WTC11 (cell line): ENCODE measurements around the gene NEUROD2. TPM values are rescaled to one million over a fixed set of nuclear protein-coding genes. Genes with fewer than 3 reads are reported as not detected.
A peak's percentile ranks its signal among the peaks of the same experiment; 100 is the strongest.

Experiments used
- ATAC-seq: fragments of 200-7000 bp; cut with Tn5 transposase; 2 replicates; pipeline ENCODE4 v1.10.0; 2021; ENCODE audit warnings: mild to moderate bottlenecking, moderate library complexity
- CTCF ChIA-PET: fragments of 300-600 bp; sonication (Branson Sonifier 250); formaldehyde crosslinking; loops from one replicate; lab custom pipeline; 2021; ENCODE audit warnings: antibody characterized with exemption; lab: Charles Lee
- POLR2A ChIA-PET: fragments of 350-600 bp; sonication (Branson Sonifier 250); formaldehyde crosslinking; loops from one replicate; lab custom pipeline; 2021; ENCODE audit warnings: antibody characterized with exemption; lab: Charles Lee
- DNase-seq: peaks from one replicate; pipeline ENCODE4 v3.0.0; 2021; ENCODE audit warnings: low spot score
- H3K27ac Mint-ChIP-seq: 2 replicates; pipeline ENCODE4 v1.8.0; 2021; ENCODE audit warnings: mixed read lengths
- H3K27me3 Mint-ChIP-seq: 2 replicates; pipeline ENCODE4 v1.8.0; 2021; ENCODE audit warnings: low read depth, mild to moderate bottlenecking, moderate library complexity, mixed read lengths
- H3K36me3 Mint-ChIP-seq: 2 replicates; pipeline ENCODE4 v1.8.0; 2021; ENCODE audit warnings: mixed read lengths
- H3K4me1 Mint-ChIP-seq: 2 replicates; pipeline ENCODE4 v1.8.0; 2022; ENCODE audit warnings: mixed read lengths
- H3K4me3 Mint-ChIP-seq: 2 replicates; pipeline ENCODE4 v1.8.0; 2021; ENCODE audit warnings: mild to moderate bottlenecking, moderate library complexity, mixed read lengths
- H3K9me3 Mint-ChIP-seq: 2 replicates; pipeline ENCODE4 v1.8.0; 2021; ENCODE audit warnings: mixed read lengths
- ARID4B ChIP-seq: sonication (generic); formaldehyde crosslinking; IDR thresholded peaks from 2 replicates; pipeline ENCODE4 v1.8.0; 2023; ENCODE audit warnings: missing genetic modification reagents, mild to moderate bottlenecking, borderline replicate concordance
- ATF1 ChIP-seq: sonication (generic); formaldehyde crosslinking; IDR thresholded peaks from 2 replicates; pipeline ENCODE4 v1.8.1; 2023; ENCODE audit warnings: mild to moderate bottlenecking, moderate library complexity, missing genetic modification reagents
- ATF2 ChIP-seq: sonication (generic); formaldehyde crosslinking; IDR thresholded peaks from 2 replicates; pipeline ENCODE4 v1.8.1; 2022; ENCODE audit warnings: low read depth, missing genetic modification reagents, borderline replicate concordance
- FOXK1 ChIP-seq: sonication (generic); formaldehyde crosslinking; IDR thresholded peaks from 2 replicates; pipeline ENCODE4 v1.8.0; 2022; ENCODE audit warnings: mild to moderate bottlenecking, moderate library complexity, missing genetic modification reagents
- FOXP1 ChIP-seq: sonication (generic); formaldehyde crosslinking; IDR thresholded peaks from 2 replicates; pipeline ENCODE4 v1.8.0; 2022; ENCODE audit warnings: missing genetic modification reagents, mild to moderate bottlenecking, moderate library complexity, borderline replicate concordance
- FOXP4 ChIP-seq: sonication (generic); formaldehyde crosslinking; IDR thresholded peaks from 2 replicates; pipeline ENCODE4 v1.8.0; 2022; ENCODE audit warnings: mild to moderate bottlenecking, missing genetic modification reagents
- HMGA2 ChIP-seq: fragments of 250-450 bp; sonication (Bioruptor Pico); IDR thresholded peaks from 2 replicates; pipeline ENCODE4 v1.4.0; 2021; ENCODE audit warnings: mild to moderate bottlenecking, moderate library complexity
- MAX ChIP-seq: sonication (generic); formaldehyde crosslinking; IDR thresholded peaks from 2 replicates; pipeline ENCODE4 v1.8.0; 2022; ENCODE audit warnings: mild to moderate bottlenecking, missing genetic modification reagents
- MLX ChIP-seq: sonication (generic); formaldehyde crosslinking; IDR thresholded peaks from 2 replicates; pipeline ENCODE4 v1.8.1; 2023; ENCODE audit warnings: mild to moderate bottlenecking, missing genetic modification reagents, moderate library complexity
- NFATC4 ChIP-seq: fragments of 250-450 bp; sonication (Bioruptor Pico); IDR thresholded peaks from 2 replicates; pipeline ENCODE4 v1.9.0; 2021; ENCODE audit warnings: mild to moderate bottlenecking
- NR3C1 ChIP-seq: sonication (generic); formaldehyde crosslinking; conservative IDR thresholded peaks from 2 replicates; pipeline ENCODE4 v1.8.1; 2023; ENCODE audit warnings: low read depth, mild to moderate bottlenecking, missing genetic modification reagents
- RELA ChIP-seq: sonication (generic); formaldehyde crosslinking; IDR thresholded peaks from 2 replicates; pipeline ENCODE4 v1.8.1; 2022; ENCODE audit warnings: missing genetic modification reagents, mild to moderate bottlenecking, borderline replicate concordance
- SP1 ChIP-seq: sonication (generic); formaldehyde crosslinking; conservative IDR thresholded peaks from 2 replicates; pipeline ENCODE4 v1.8.1; 2022; ENCODE audit warnings: missing genetic modification reagents
- ZNF423 ChIP-seq: fragments of 250-450 bp; sonication (Bioruptor Pico); IDR thresholded peaks from 2 replicates; pipeline ENCODE4 v2.1.2; 2022; ENCODE audit warnings: mild to moderate bottlenecking, moderate library complexity
- total RNA-seq: library from RNA; stranded (reverse); gene quantifications from 3 replicates; pipeline ENCODE4 v1.2.3, GENCODE V29; 2021
- TF ChIP-seq, protein P1 (sequence below): fragments of 250-450 bp; sonication (Bioruptor Pico); IDR thresholded peaks from 2 replicates; pipeline ENCODE4 v1.9.0; 2021; ENCODE audit warnings: mild to moderate bottlenecking
- TF ChIP-seq, protein P2 (sequence below): fragments of 250-450 bp; sonication (Bioruptor Pico); IDR thresholded peaks from 2 replicates; pipeline ENCODE4 v2.1.2; 2022; ENCODE audit warnings: mild to moderate bottlenecking, moderate library complexity

NEUROD2 gene
- total RNA-seq, 1 experiment from 2014 or later: not detected

GRCh38 chr17:39633570-39634183, 26.0 kb upstream of the NEUROD2 start (continued):
- TF ChIP-seq ATF2 (CRISPR knock-in tag): no peak
- no peak for TF ChIP-seq FOXP1 (CRISPR knock-in tag)
- TF ChIP-seq NR3C1: no peak

DNA sequence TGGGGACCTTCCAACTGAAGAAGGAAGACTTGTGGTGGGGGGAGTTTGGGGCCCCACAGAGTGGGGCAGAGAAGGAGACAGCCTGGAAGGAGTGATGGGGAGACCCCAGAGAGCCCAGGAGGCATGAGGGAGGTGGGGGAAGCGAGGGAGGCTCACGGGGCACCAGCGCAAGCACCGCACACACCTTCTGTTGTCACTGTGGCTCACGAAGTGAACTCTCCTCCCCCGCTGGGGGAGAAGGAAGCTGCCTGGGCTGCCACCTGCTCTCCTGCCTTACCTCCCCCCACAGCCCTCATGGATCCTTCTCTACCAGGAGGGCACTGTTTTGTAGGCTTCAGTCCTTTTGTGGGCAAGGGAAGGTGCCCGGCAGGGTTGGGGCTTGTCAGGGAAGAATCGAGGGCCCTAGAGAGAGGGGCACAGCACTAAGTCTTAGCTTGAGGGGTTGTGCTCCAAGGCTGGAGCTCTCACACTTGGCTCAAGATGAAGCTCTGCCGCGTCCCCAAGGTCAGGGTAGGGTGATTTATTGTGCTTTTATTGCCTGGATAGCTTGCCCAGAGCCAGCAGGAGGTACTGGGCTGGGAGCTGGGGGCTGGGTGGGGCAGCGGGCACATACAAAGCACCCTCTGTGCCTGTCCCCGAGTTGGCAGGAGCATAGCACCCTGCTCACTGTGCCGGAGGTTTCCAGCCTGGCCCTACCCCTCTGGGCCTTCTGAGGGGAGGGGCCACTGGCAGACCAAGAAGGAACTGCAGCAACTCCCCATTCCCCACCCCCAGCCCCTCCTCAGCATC, 24.6 kb upstream of the NEUROD2 start:
- Mint-ChIP-seq H3K27me3 (peaks cover 12% of the 10 kb centered on the region), H3K4me1 (peaks cover 85% of the 10 kb centered on the region), H3K9me3 (no peaks in the 10 kb centered on the region), H3K4me3 (no peak overlapping the region), H3K27ac (peak overlapping the region; percentile 76; the same call in 1 of the 2 replicates), H3K36me3 (no peaks in the 10 kb centered on the region)
- ChIA-PET CTCF (interaction anchor here (0.5 to 23.6 kb wide), 12 partner anchors 10 to 474 kb away, joined by 3 to 876 read pairs (median 5); partner anchors contain the start of genes ERBB2, MIEN1, PNMT and PPP1R1B), POLR2A (interaction anchor here (0.5 to 0.7 kb wide), 2 partner anchors 22 to 373 kb away, joined by 3 to 7 read pairs; no protein-coding TSS in a partner anchor)
- ATAC-seq: no peak
- no peak for DNase-seq
- TF ChIP-seq ARID4B (CRISPR knock-in tag) (0 out of 2 replicates have a peak, but pooled peaks have one; percentile 27), MAX (CRISPR knock-in tag) (0 out of 2 replicates have a peak, but pooled peaks have one; percentile 31), NFATC4 (no peak), RELA (no peak), ATF2 (CRISPR knock-in tag) (no peak)

DNA sequence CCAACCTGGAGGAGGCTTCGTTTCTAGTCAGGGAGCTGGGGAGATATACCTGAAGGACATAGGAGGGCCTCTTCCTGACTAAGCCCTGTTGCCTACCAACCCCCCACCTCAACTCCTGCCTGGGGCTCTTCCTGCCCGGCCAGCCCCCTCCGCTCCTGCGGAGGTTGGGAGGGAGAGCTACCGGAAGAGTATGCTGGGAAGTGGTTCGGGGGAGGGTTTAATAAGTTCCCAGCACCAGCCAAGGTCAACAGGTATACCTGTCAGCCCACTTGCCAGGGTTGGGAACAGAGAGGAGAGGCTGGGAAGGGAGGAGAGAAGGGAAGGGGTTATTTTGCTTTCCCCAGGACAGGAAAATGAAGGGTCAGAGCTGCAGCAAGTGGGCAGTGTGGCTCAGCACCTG, 23.7 kb upstream of the NEUROD2 start:
- ATAC-seq: peak; percentile 76
- Mint-ChIP-seq H3K4me1 (peaks cover 84% of the 10 kb centered on the region), H3K27ac (peak overlapping the region; percentile 95), H3K4me3 (peak overlapping the region; percentile 46), H3K36me3 (no peaks in the 10 kb centered on the region), H3K27me3 (peaks cover 18% of the 10 kb centered on the region), H3K9me3 (no peaks in the 10 kb centered on the region)
- DNase-seq: peak; percentile 49
- ChIA-PET CTCF (interaction anchor here (0.7 to 23.6 kb wide), 14 partner anchors 8 to 322 kb away, joined by 3 to 876 read pairs (median 4); partner anchors contain the start of genes PNMT, PPP1R1B and TCAP), POLR2A (interaction anchor here (0.8 kb wide), 1 partner anchor 14 kb away, joined by 5 read pairs; no protein-coding TSS in a partner anchor)
- TF ChIP-seq, protein P1, sequence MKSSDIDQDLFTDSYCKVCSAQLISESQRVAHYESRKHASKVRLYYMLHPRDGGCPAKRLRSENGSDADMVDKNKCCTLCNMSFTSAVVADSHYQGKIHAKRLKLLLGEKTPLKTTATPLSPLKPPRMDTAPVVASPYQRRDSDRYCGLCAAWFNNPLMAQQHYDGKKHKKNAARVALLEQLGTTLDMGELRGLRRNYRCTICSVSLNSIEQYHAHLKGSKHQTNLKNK (CRISPR knock-in tag): no peak
- no peak for TF ChIP-seq HMGA2 (CRISPR knock-in tag)
- no peak for TF ChIP-seq ZNF423 (CRISPR knock-in tag)
- TF ChIP-seq ATF1 (CRISPR knock-in tag): no peak
- TF ChIP-seq FOXK1 (CRISPR knock-in tag): no peak
- TF ChIP-seq, protein P2, sequence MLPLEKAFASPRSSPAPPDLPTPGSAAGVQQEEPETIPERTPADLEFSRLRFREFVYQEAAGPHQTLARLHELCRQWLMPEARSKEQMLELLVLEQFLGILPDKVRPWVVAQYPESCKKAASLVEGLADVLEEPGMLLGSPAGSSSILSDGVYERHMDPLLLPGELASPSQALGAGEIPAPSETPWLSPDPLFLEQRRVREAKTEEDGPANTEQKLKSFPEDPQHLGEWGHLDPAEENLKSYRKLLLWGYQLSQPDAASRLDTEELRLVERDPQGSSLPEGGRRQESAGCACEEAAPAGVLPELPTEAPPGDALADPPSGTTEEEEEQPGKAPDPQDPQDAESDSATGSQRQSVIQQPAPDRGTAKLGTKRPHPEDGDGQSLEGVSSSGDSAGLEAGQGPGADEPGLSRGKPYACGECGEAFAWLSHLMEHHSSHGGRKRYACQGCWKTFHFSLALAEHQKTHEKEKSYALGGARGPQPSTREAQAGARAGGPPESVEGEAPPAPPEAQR (CRISPR knock-in tag): no peak
- no peak for TF ChIP-seq MLX
- no peak for TF ChIP-seq FOXP4 (CRISPR knock-in tag)
- TF ChIP-seq SP1: peak; percentile 63; the same call in 1 of the 2 replicates
